Measurements from ENCODE around the gene MYO16.

- TF ChIP-seq POLR2A (IDR thresholded peaks at IDR 0.05; ENCODE audit: low read depth, low read length), result no peak
- TF ChIP-seq ELK1 (IDR thresholded peaks at IDR 0.05; ENCODE audit: borderline replicate concordance, low read depth, low read length), result no peak
- TF ChIP-seq FOS (IDR thresholded peaks at IDR 0.05; ENCODE audit: low read depth, low read length), result no peak
- no peak for TF ChIP-seq MAZ (IDR thresholded peaks at IDR 0.05; ENCODE audit: borderline replicate concordance, low read depth, low read length)
- TF ChIP-seq CTCF (conservative IDR thresholded peaks at IDR 0.05; ENCODE audit: low read depth, low read length), result no peak
- TF ChIP-seq USF2 (IDR thresholded peaks at IDR 0.05; ENCODE audit: low read depth, low read length), result no peak
Measured at GRCh38 chr13:108638901-108639300, 9.5 kb downstream of the MYO16 start.
